GM12864 (cell line): ENCODE data around the gene COL28A1.

ENCODE experiments used
- DNase-seq: peaks from one replicate; pipeline ENCODE4 v3.0.0-alpha.2; 2011; ENCODE audit warnings: low read depth
- H3K4me3 ChIP-seq: 2 replicates; pipeline ENCODE4 v1.5.1; 2011; ENCODE audit warnings: mild to moderate bottlenecking, low read depth, low read length, control low read depth
- CTCF ChIP-seq: IDR thresholded peaks from 2 replicates; pipeline ENCODE4 v1.5.1; 2011; ENCODE audit warnings: low read depth, mild to moderate bottlenecking, moderate library complexity, low read length, control low read depth, inconsistent platforms; ENCODE audit errors: missing control alignments

The COL28A1 gene

GRCh38 chr7:7309203-7309602, 226.5 kb downstream of the COL28A1 start:
- no peak for TF ChIP-seq CTCF
- no peak overlapping the region for H3K4me3 ChIP-seq
- DNase-seq, result no peak
